ENCODE results near the gene LITAFD. TPM values are rescaled to one million over a fixed set of nuclear protein-coding genes. Genes with fewer than 3 reads are reported as not detected.

LITAFD gene
- total RNA-seq, 1 experiment from 2014 or later: not detected

GRCh38 chr16:8865145-8865882 lies 16.8 kb upstream of the LITAFD start:
- intact Hi-C loops (cut with micrococcal nuclease): no loop called here
- DNase-seq (ENCODE audit: low read depth, low spot score): no peak
- H3K4me2 ChIP-seq (ENCODE audit: low read length): no peak overlapping the region; the same call in 1 of the 2 replicates
- H2AFZ ChIP-seq (ENCODE audit: low read depth, low read length, poor library complexity, severe bottlenecking): no peak overlapping the region
- H3K9me2 ChIP-seq (ENCODE audit: insufficient read depth): no peaks in the 10 kb centered on the region
- H3K9me3 ChIP-seq (ENCODE audit: control insufficient read depth in 1 of 2, insufficient read depth in 1 of 2, low read depth in 1 of 2, low read length in 2 of 2): no peaks in the 10 kb centered on the region
- H3K4me3 ChIP-seq (replicated peaks in 1 of 2; ENCODE audit: low read depth in 1 of 2, low read length in 2 of 2): no peak overlapping the region
- H4K20me1 ChIP-seq (ENCODE audit: insufficient read depth): no peaks in the 10 kb centered on the region; the same call in 1 of the 2 replicates
- H3K9ac ChIP-seq (ENCODE audit: low read length): no peak overlapping the region
- RAD21 ChIA-PET (ENCODE audit: low non-redundant PET in 1 of 2, low total read pairs in 2 of 2, uncharacterized antibody in 2 of 2, unreplicated experiment in 2 of 2): no interaction called here
- H3K36me3 ChIP-seq (ENCODE audit: control insufficient read depth in 1 of 2, insufficient read depth in 2 of 2, low read length in 2 of 2): no peaks in the 10 kb centered on the region
- ATAC-seq: no peak
- POLR2A ChIA-PET: interaction anchor here (0.7 kb wide), 1 partner anchor 9 kb away, joined by 3 read pairs; no protein-coding TSS in a partner anchor
- TF ChIP-seq EZH2phosphoT487 (IDR thresholded peaks at IDR 0.05; ENCODE audit: borderline replicate concordance) (no peak), POLR2A (IDR thresholded peaks at IDR 0.05; ENCODE audit: borderline replicate concordance, extremely low read depth, insufficient read depth, insufficient read length) (no peak), SRF (IDR thresholded peaks at IDR 0.05; ENCODE audit: low read depth) (no peak), EGR1 (IDR thresholded peaks at IDR 0.05; ENCODE audit: low read depth) (no peak), RAD21 (IDR thresholded peaks at IDR 0.05; ENCODE audit: low read depth) (no peak), CTCF (IDR thresholded peaks at IDR 0.05 in 2 of 3, conservative IDR thresholded peaks at IDR 0.05 in 1 of 3; ENCODE audit: borderline replicate concordance in 1 of 3, insufficient read depth in 1 of 3, low read depth in 2 of 3, low read length in 2 of 3) (no peak), TCF7L2 (IDR thresholded peaks at IDR 0.05; ENCODE audit: borderline replicate concordance, extremely low read depth, insufficient read depth, insufficient read length) (no peak), CEBPB (IDR thresholded peaks at IDR 0.05; ENCODE audit: low read depth) (no peak), EZH2 (IDR thresholded peaks at IDR 0.05) (no peak), SIN3A (IDR thresholded peaks at IDR 0.05; ENCODE audit: low read depth) (no peak), ZBTB33 (IDR thresholded peaks at IDR 0.05; ENCODE audit: extremely low read depth, insufficient replicate concordance, low read length) (no peak), ZFX (IDR thresholded peaks at IDR 0.05) (no peak), ZNF274 (IDR thresholded peaks at IDR 0.05; ENCODE audit: low read depth, low read length) (no peak), FOSL1 (IDR thresholded peaks at IDR 0.05; ENCODE audit: low read depth) (no peak), ELF1 (IDR thresholded peaks at IDR 0.05; ENCODE audit: borderline replicate concordance, low read depth) (no peak), MAX (IDR thresholded peaks at IDR 0.05) (no peak), CBX3 (IDR thresholded peaks at IDR 0.05; ENCODE audit: low read depth) (no peak), REST (IDR thresholded peaks at IDR 0.05; ENCODE audit: low read depth) (no peak), JUND (IDR thresholded peaks at IDR 0.05) (no peak), ATF3 (IDR thresholded peaks at IDR 0.05) (no peak)
- peaks cover 51 to 67% of the 10 kb centered on the region in 2 experiments for H3K4me1 ChIP-seq (ENCODE audit: control insufficient read depth in 1 of 2, insufficient read depth in 2 of 2, low read length in 2 of 2)
- BruUV-seq (replicated peaks): TSS peak; percentile 11
- peaks cover 74% of the 10 kb centered on the region for H3K79me2 ChIP-seq (ENCODE audit: insufficient read depth, low read length)
- peak overlapping the region; percentile 45; the same call in 1 of the 2 replicates for H3K27ac ChIP-seq (ENCODE audit: low read depth, low read length)
- CTCF ChIA-PET: interaction anchor here (0.8 to 1.1 kb wide), 2 partner anchors 15 to 274 kb away, joined by 3 read pairs; no protein-coding TSS in a partner anchor
- H3K27me3 ChIP-seq (ENCODE audit: insufficient read depth, low read length): no peaks in the 10 kb centered on the region
